ENCODE measurements around the gene MCUB.
"Not testable (repeated sequence)": the region's sequence is repeated elsewhere in the genome, so short reads cannot be mapped to it uniquely, and the experiment has no call there.

MCUB gene

GRCh38 chr4:109676886-109677285 is 116.8 kb downstream of the MCUB start:
- no peaks in the 10 kb centered on the region for H3K27me3 ChIP-seq (ENCODE audit: insufficient read depth, low read length, poor library complexity)
- no peaks in the 10 kb centered on the region for H3K4me1 ChIP-seq (ENCODE audit: control insufficient read depth, low read depth, low read length)

GRCh38 chr4:109678472-109678871 is 118.4 kb downstream of the MCUB start:
- H3K23ac ChIP-seq (ENCODE audit: low read length); H3K79me2 ChIP-seq (ENCODE audit: control insufficient read depth, insufficient read depth, low read length); H3K4me3 ChIP-seq (ENCODE audit: low read length); DNase-seq; H4K5ac ChIP-seq (ENCODE audit: low read length); H3K18ac ChIP-seq (ENCODE audit: low read length); H2AK5ac ChIP-seq (ENCODE audit: low read length); H3K4me2 ChIP-seq (ENCODE audit: low read length); H3K4me1 ChIP-seq (ENCODE audit: control insufficient read depth, low read depth, low read length); H3K9ac ChIP-seq (ENCODE audit: low read length); H2BK5ac ChIP-seq (ENCODE audit: low read length); H4K8ac ChIP-seq (ENCODE audit: low read depth, low read length); H3K4ac ChIP-seq (ENCODE audit: low read depth, low read length); H3K56ac ChIP-seq (ENCODE audit: low read length); H3K36me3 ChIP-seq (ENCODE audit: control insufficient read depth, insufficient read depth, low read length); H2BK15ac ChIP-seq (replicated peaks; ENCODE audit: low read depth); H3K27me3 ChIP-seq (ENCODE audit: insufficient read depth, low read length, poor library complexity); H2BK120ac ChIP-seq (ENCODE audit: low read depth, low read length); H3K27ac ChIP-seq (ENCODE audit: low read depth, low read length); H3K79me1 ChIP-seq (ENCODE audit: low read length): not testable (repeated sequence)
- WGBS (ENCODE audit: extremely low coverage, insufficient coverage, low lambda C conversion rate), result no CpG with 5 or more reads among the region's 28 CpGs

More at GRCh38 chr4:109676886-109677285, 116.8 kb downstream of the MCUB start:
- Histone ChIP-seq H2BK120ac (ENCODE audit: low read depth, low read length) (no peak overlapping the region), H3K4me3 (ENCODE audit: low read length) (no peak overlapping the region), H3K79me1 (ENCODE audit: low read length) (no peaks in the 10 kb centered on the region), H3K27ac (ENCODE audit: low read depth, low read length) (no peak overlapping the region), H4K5ac (ENCODE audit: low read length) (no peak overlapping the region), H3K4ac (ENCODE audit: low read depth, low read length) (no peak overlapping the region), H2AK5ac (ENCODE audit: low read length) (no peak overlapping the region), H2BK5ac (ENCODE audit: low read length) (no peak overlapping the region), H3K9ac (ENCODE audit: low read length) (no peak overlapping the region), H3K4me2 (ENCODE audit: low read length) (no peak overlapping the region), H3K23ac (ENCODE audit: low read length) (no peak overlapping the region), H3K36me3 (ENCODE audit: control insufficient read depth, insufficient read depth, low read length) (no peaks in the 10 kb centered on the region), H2BK15ac (replicated peaks; ENCODE audit: low read depth) (no peak overlapping the region), H4K8ac (ENCODE audit: low read depth, low read length) (no peak overlapping the region), H3K18ac (ENCODE audit: low read length) (no peak overlapping the region), H3K56ac (ENCODE audit: low read length) (no peak overlapping the region), H3K79me2 (ENCODE audit: control insufficient read depth, insufficient read depth, low read length) (no peaks in the 10 kb centered on the region)
- no CpG with 5 or more reads among the region's 1 CpG for WGBS (ENCODE audit: extremely low coverage, insufficient coverage, low lambda C conversion rate)
- DNase-seq, result no peak

GRCh38 chr4:109678925-109679324 is 118.9 kb downstream of the MCUB start:
- H2BK120ac ChIP-seq (ENCODE audit: low read depth, low read length); H3K18ac ChIP-seq (ENCODE audit: low read length); H3K27me3 ChIP-seq (ENCODE audit: insufficient read depth, low read length, poor library complexity); H3K79me2 ChIP-seq (ENCODE audit: control insufficient read depth, insufficient read depth, low read length); H2AK5ac ChIP-seq (ENCODE audit: low read length); H3K4ac ChIP-seq (ENCODE audit: low read depth, low read length); H2BK15ac ChIP-seq (replicated peaks; ENCODE audit: low read depth); H4K5ac ChIP-seq (ENCODE audit: low read length); H3K56ac ChIP-seq (ENCODE audit: low read length); H3K4me2 ChIP-seq (ENCODE audit: low read length); H3K36me3 ChIP-seq (ENCODE audit: control insufficient read depth, insufficient read depth, low read length); H4K8ac ChIP-seq (ENCODE audit: low read depth, low read length); H2BK5ac ChIP-seq (ENCODE audit: low read length); H3K79me1 ChIP-seq (ENCODE audit: low read length); H3K9ac ChIP-seq (ENCODE audit: low read length); DNase-seq; H3K23ac ChIP-seq (ENCODE audit: low read length); H3K4me1 ChIP-seq (ENCODE audit: control insufficient read depth, low read depth, low read length); H3K4me3 ChIP-seq (ENCODE audit: low read length); H3K27ac ChIP-seq (ENCODE audit: low read depth, low read length): not testable (repeated sequence)
- WGBS (ENCODE audit: extremely low coverage, insufficient coverage, low lambda C conversion rate), result no CpG with 5 or more reads among the region's 14 CpGs

GRCh38 chr4:109682875-109683274 is 122.8 kb downstream of the MCUB start:
- DNase-seq, result no peak
- Histone ChIP-seq H3K56ac (ENCODE audit: low read length) (no peak overlapping the region), H3K27me3 (ENCODE audit: insufficient read depth, low read length, poor library complexity) (no peaks in the 10 kb centered on the region), H2BK15ac (replicated peaks; ENCODE audit: low read depth) (no peak overlapping the region), H3K4me2 (ENCODE audit: low read length) (no peak overlapping the region), H3K4me1 (ENCODE audit: control insufficient read depth, low read depth, low read length) (peaks cover 2% of the 10 kb centered on the region), H3K9ac (ENCODE audit: low read length) (no peak overlapping the region), H3K79me2 (ENCODE audit: control insufficient read depth, insufficient read depth, low read length) (no peaks in the 10 kb centered on the region), H4K8ac (ENCODE audit: low read depth, low read length) (no peak overlapping the region), H3K36me3 (ENCODE audit: control insufficient read depth, insufficient read depth, low read length) (no peaks in the 10 kb centered on the region), H2AK5ac (ENCODE audit: low read length) (no peak overlapping the region), H2BK5ac (ENCODE audit: low read length) (no peak overlapping the region), H3K4ac (ENCODE audit: low read depth, low read length) (no peak overlapping the region), H4K5ac (ENCODE audit: low read length) (no peak overlapping the region), H3K79me1 (ENCODE audit: low read length) (no peaks in the 10 kb centered on the region), H3K27ac (ENCODE audit: low read depth, low read length) (no peak overlapping the region), H2BK120ac (ENCODE audit: low read depth, low read length) (no peak overlapping the region), H3K18ac (ENCODE audit: low read length) (no peak overlapping the region), H3K4me3 (ENCODE audit: low read length) (no peak overlapping the region), H3K23ac (ENCODE audit: low read length) (no peak overlapping the region)
- whole genome bisulfite sequencing (ENCODE audit: extremely low coverage, insufficient coverage, low lambda C conversion rate), result no CpG with 5 or more reads among the region's 2 CpGs

GRCh38 chr4:109683621-109684253 is 123.7 kb downstream of the MCUB start:
- Histone ChIP-seq H3K27me3 (ENCODE audit: insufficient read depth, low read length, poor library complexity) (no peaks in the 10 kb centered on the region), H3K27ac (ENCODE audit: low read depth, low read length) (no peak overlapping the region), H3K36me3 (ENCODE audit: control insufficient read depth, insufficient read depth, low read length) (no peaks in the 10 kb centered on the region), H2BK15ac (replicated peaks; ENCODE audit: low read depth) (no peak overlapping the region), H4K8ac (ENCODE audit: low read depth, low read length) (no peak overlapping the region), H3K4me2 (ENCODE audit: low read length) (no peak overlapping the region), H3K18ac (ENCODE audit: low read length) (no peak overlapping the region), H3K79me2 (ENCODE audit: control insufficient read depth, insufficient read depth, low read length) (no peaks in the 10 kb centered on the region), H4K5ac (ENCODE audit: low read length) (no peak overlapping the region), H3K4me1 (ENCODE audit: control insufficient read depth, low read depth, low read length) (peaks cover 2% of the 10 kb centered on the region), H3K4ac (ENCODE audit: low read depth, low read length) (no peak overlapping the region), H3K56ac (ENCODE audit: low read length) (no peak overlapping the region), H3K4me3 (ENCODE audit: low read length) (no peak overlapping the region), H3K9ac (ENCODE audit: low read length) (no peak overlapping the region), H3K79me1 (ENCODE audit: low read length) (no peaks in the 10 kb centered on the region), H2BK120ac (ENCODE audit: low read depth, low read length) (no peak overlapping the region), H2BK5ac (ENCODE audit: low read length) (no peak overlapping the region), H3K23ac (ENCODE audit: low read length) (no peak overlapping the region), H2AK5ac (ENCODE audit: low read length) (no peak overlapping the region)
- DNase-seq, result no peak
- WGBS (ENCODE audit: extremely low coverage, insufficient coverage, low lambda C conversion rate), result no CpG with 5 or more reads among the region's 6 CpGs

GRCh38 chr4:109684727-109685126 is 124.7 kb downstream of the MCUB start:
- Histone ChIP-seq H2BK15ac (replicated peaks; ENCODE audit: low read depth) (no peak overlapping the region), H3K18ac (ENCODE audit: low read length) (no peak overlapping the region), H3K56ac (ENCODE audit: low read length) (no peak overlapping the region), H3K4me2 (ENCODE audit: low read length) (no peak overlapping the region), H3K36me3 (ENCODE audit: control insufficient read depth, insufficient read depth, low read length) (no peaks in the 10 kb centered on the region), H3K4ac (ENCODE audit: low read depth, low read length) (no peak overlapping the region), H2BK5ac (ENCODE audit: low read length) (no peak overlapping the region), H3K4me1 (ENCODE audit: control insufficient read depth, low read depth, low read length) (peaks cover 2% of the 10 kb centered on the region), H3K27me3 (ENCODE audit: insufficient read depth, low read length, poor library complexity) (no peaks in the 10 kb centered on the region), H4K8ac (ENCODE audit: low read depth, low read length) (no peak overlapping the region), H3K4me3 (ENCODE audit: low read length) (no peak overlapping the region), H3K79me1 (ENCODE audit: low read length) (no peaks in the 10 kb centered on the region), H3K9ac (ENCODE audit: low read length) (no peak overlapping the region), H2BK120ac (ENCODE audit: low read depth, low read length) (no peak overlapping the region), H2AK5ac (ENCODE audit: low read length) (no peak overlapping the region), H3K23ac (ENCODE audit: low read length) (no peak overlapping the region), H3K27ac (ENCODE audit: low read depth, low read length) (no peak overlapping the region), H4K5ac (ENCODE audit: low read length) (no peak overlapping the region), H3K79me2 (ENCODE audit: control insufficient read depth, insufficient read depth, low read length) (no peaks in the 10 kb centered on the region)
- DNase-seq, result no peak

Measured in mesendoderm (in vitro differentiated cells).